K562 (cell line): ENCODE data around the gene UBFD1. TPM values are rescaled to one million over a fixed set of nuclear protein-coding genes. Genes with fewer than 3 reads are reported as not detected.
A peak's percentile ranks its signal among the peaks of the same experiment; 100 is the strongest.

ENCODE experiments used
- CBFB ChIP-seq: sonication (generic); formaldehyde crosslinking; IDR thresholded peaks from 2 replicates; pipeline ENCODE4 v1.4.0; 2020; ENCODE audit warnings: mild to moderate bottlenecking, missing genetic modification reagents
- DEAF1 ChIP-seq: fragments of 450-650 bp; formaldehyde crosslinking; IDR thresholded peaks from 2 replicates; pipeline ENCODE4 v1.4.0; 2020; ENCODE audit warnings: mild to moderate bottlenecking, moderate library complexity
- REST ChIP-seq, 2 experiments: fragments of 450-650 bp; formaldehyde crosslinking in 1 of 2; IDR thresholded peaks; 2 replicates each; pipeline versions ENCODE4 v1.4.0 to v1.6.1; 2014 to 2020; ENCODE audit warnings: mild to moderate bottlenecking in 2 of 2, borderline replicate concordance in 1 of 2, low read depth in 1 of 2
- STAG1 ChIP-seq: sonication (generic); formaldehyde crosslinking; IDR thresholded peaks from 2 replicates; pipeline ENCODE4 v1.5.0; 2020; ENCODE audit warnings: missing genetic modification reagents, borderline replicate concordance
- ZBTB40 ChIP-seq, 2 experiments: fragments of 450-650 bp in 1 of 2; sonication (generic) in 1 of 2; formaldehyde crosslinking in 1 of 2; IDR thresholded peaks; 2 replicates each; pipeline versions ENCODE4 v1.7.1 to v1.9.0; 2016 to 2022; ENCODE audit warnings: inconsistent platforms in 1 of 2, mild to moderate bottlenecking in 1 of 2, missing genetic modification reagents in 1 of 2
- polyA plus RNA-seq, 8 experiments: library from polyadenylated mRNA; depleted of rRNA in 4 of 8; stranded (reverse) in 5 of 8; unstranded in 3 of 8; fragments of >200 nt; fragmentation: Nextera tagmentation in 2 of 8; fragmentation: Illumina TruSeq in 1 of 8; extraction: Ambion mirVana in 2 of 8; extraction: Trizol in 1 of 8; gene quantifications; 2 replicates each; pipeline versions ENCODE4 v1.2.1 to v1.2.3, GENCODE V29; 2011 to 2014; ENCODE audit warnings: inconsistent platforms in 1 of 8, missing spikeins in 1 of 8
- total RNA-seq, 7 experiments: library from RNA; depleted of rRNA in 6 of 7; stranded (reverse); fragments of >200 nt in 6 of 7; fragmentation: Illumina TruSeq in 2 of 7; extraction: Trizol in 2 of 7; gene quantifications; 2 replicates each; pipeline versions ENCODE4 v1.2.1 to v1.2.3, GENCODE V29; 2011 to 2021; ENCODE audit warnings: low replicate concordance in 1 of 7

The UBFD1 gene
- total and polyA plus RNA-seq, 9 of the 15 experiments (the other 6 are each of a cell fraction or from before 2014, with no cell fraction given), result 10.7 to 66.2 (median 34.0) TPM

- TF ChIP-seq DEAF1 (CRISPR knock-in tag), result no peak
- TF ChIP-seq CBFB (CRISPR knock-in tag), result no peak
- TF ChIP-seq REST (IDR thresholded peaks at IDR 0.05; ENCODE audit: borderline replicate concordance), result peak; percentile 81
- peak; percentile 76; the same call in 1 of the 2 replicates for TF ChIP-seq REST (CRISPR knock-in tag; IDR thresholded peaks at IDR 0.05; ENCODE audit: low read depth)
- TF ChIP-seq ZBTB40 (IDR thresholded peaks at IDR 0.05), result no peak
- no peak for TF ChIP-seq ZBTB40 (CRISPR knock-in tag; IDR thresholded peaks at IDR 0.05)
- no peak for TF ChIP-seq STAG1 (CRISPR knock-in tag)
Observed at GRCh38 chr16:23510164-23510914, 47.2 kb upstream of the UBFD1 start, which contains the start of gene GGA2 (continued).
